ENCODE results near the gene NCK2. TPM values are rescaled to one million over a fixed set of nuclear protein-coding genes. Genes with fewer than 3 reads are reported as not detected.

Gene NCK2
- polyA plus RNA-seq, 1 of the 3 experiments (the other 2 are of a cell fraction): 42.8 TPM

DNA sequence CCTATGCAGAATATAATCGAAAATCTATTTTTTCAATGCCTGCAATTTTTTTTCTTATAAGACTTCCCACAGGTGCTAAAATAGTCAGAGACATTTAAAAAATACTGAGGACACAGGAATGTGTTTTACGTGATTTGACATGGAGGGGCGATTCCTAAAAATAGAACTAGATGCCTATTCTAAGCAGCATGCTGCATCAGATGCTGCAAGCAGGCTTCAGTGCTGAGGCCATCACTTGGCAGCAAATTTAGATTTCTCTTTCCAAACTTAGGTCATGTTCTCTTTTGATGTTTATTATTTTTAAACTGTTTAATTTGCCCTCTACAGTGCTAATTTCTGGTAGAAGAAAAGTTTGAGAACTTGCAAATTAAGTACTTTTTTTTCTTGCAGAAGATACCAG, 43.7 kb upstream of the NCK2 start:
- Histone ChIP-seq H4K20me1 (ENCODE audit: insufficient read depth) (no peaks in the 10 kb centered on the region), H3K27ac (ENCODE audit: low read depth in 2 of 2, low read length in 1 of 2) (no peak overlapping the region), H3K9ac (no peak overlapping the region), H3K9me2 (no peaks in the 10 kb centered on the region), H3K27me3 (ENCODE audit: insufficient read depth) (no peaks in the 10 kb centered on the region), H3K36me3 (replicated peaks in 1 of 2; ENCODE audit: control insufficient read depth in 1 of 2, insufficient read depth in 2 of 2, low read length in 1 of 2) (no peaks in the 10 kb centered on the region), H3F3A (replicated peaks; ENCODE audit: insufficient read depth) (no peaks in the 10 kb centered on the region), H3K79me2 (ENCODE audit: insufficient read depth) (no peaks in the 10 kb centered on the region), H3K4me1 (ENCODE audit: control insufficient read depth in 1 of 2, insufficient read depth in 2 of 2, low read depth in 1 of 2, low read length in 1 of 2) (no peaks in the 10 kb centered on the region; a peak in 1 of 4 replicates), H3K4me3 (ENCODE audit: low read depth in 2 of 2, low read length in 1 of 2) (no peak overlapping the region), H3K9me3 (no peaks in the 10 kb centered on the region), H2AFZ (ENCODE audit: low read depth) (no peak overlapping the region), H3K4me2 (no peak overlapping the region)
- POLR2A ChIA-PET: no interaction called here
- no peak for TF ChIP-seq EP300 (IDR thresholded peaks at IDR 0.05; ENCODE audit: borderline replicate concordance in 1 of 2, low read depth in 1 of 2, low read length in 1 of 2)
- no peak for TF ChIP-seq RXRA (IDR thresholded peaks at IDR 0.05; ENCODE audit: borderline replicate concordance, low read depth)
- TF ChIP-seq NRF1 (IDR thresholded peaks at IDR 0.05; ENCODE audit: low read depth, low read length): no peak
- no peak for TF ChIP-seq RAD21 (IDR thresholded peaks at IDR 0.05; ENCODE audit: low read length)
- no peak for TF ChIP-seq TEAD4 (IDR thresholded peaks at IDR 0.05; ENCODE audit: borderline replicate concordance, insufficient read depth)
- TF ChIP-seq MEF2A (IDR thresholded peaks at IDR 0.05; ENCODE audit: borderline replicate concordance, low read depth): no peak
- CTCF ChIA-PET: no interaction called here
- DNase-seq: no peak
- WGBS (ENCODE audit: low lambda C conversion rate): 36% methylated on average over 3 of the region's 3 CpGs

DNA sequence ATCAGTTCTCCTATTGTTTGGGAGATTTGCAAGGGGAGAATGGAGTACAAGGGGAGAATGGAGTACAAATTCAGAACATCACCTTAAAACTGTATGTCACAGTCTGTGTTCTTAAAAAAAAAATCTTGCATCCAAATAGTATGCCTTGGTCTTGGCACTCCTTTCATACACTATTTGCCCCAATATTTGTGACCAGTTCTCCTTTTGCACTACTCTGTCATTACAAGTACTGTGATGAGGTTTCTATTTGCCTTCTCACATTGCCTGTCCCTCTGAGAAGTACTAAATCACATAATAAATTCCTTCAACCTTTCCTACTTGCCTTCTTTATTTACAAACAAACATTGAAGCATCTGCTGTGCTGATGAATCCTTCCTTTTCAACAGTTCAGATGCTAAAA, 36.0 kb upstream of the NCK2 start:
- H3K27me3 ChIP-seq (ENCODE audit: insufficient read depth): no peaks in the 10 kb centered on the region
- H3K4me2 ChIP-seq: no peak overlapping the region
- H3K4me3 ChIP-seq (ENCODE audit: low read depth in 2 of 2, low read length in 1 of 2): no peak overlapping the region
- POLR2A ChIA-PET: no interaction called here
- H3K4me1 ChIP-seq (ENCODE audit: control insufficient read depth in 1 of 2, insufficient read depth in 2 of 2, low read depth in 1 of 2, low read length in 1 of 2): no peaks in the 10 kb centered on the region; a peak in 1 of 4 replicates
- CTCF ChIA-PET: no interaction called here
- no peak overlapping the region for H2AFZ ChIP-seq (ENCODE audit: low read depth)
- no peaks in the 10 kb centered on the region for H3K9me2 ChIP-seq
- no peaks in the 10 kb centered on the region for H3K79me2 ChIP-seq (ENCODE audit: insufficient read depth)
- H3F3A ChIP-seq (replicated peaks; ENCODE audit: insufficient read depth): no peaks in the 10 kb centered on the region
- H3K9ac ChIP-seq: no peak overlapping the region
- TF ChIP-seq SIN3A (IDR thresholded peaks at IDR 0.05; ENCODE audit: borderline replicate concordance, low read depth, low read length): no peak
- no peak for TF ChIP-seq MXI1 (IDR thresholded peaks at IDR 0.05; ENCODE audit: low read depth, low read length)
- TF ChIP-seq RCOR1 (IDR thresholded peaks at IDR 0.05; ENCODE audit: low read length): no peak
- TF ChIP-seq FOXJ3 (CRISPR knock-in tag; IDR thresholded peaks at IDR 0.05): no peak
- TF ChIP-seq TCF12 (IDR thresholded peaks at IDR 0.05): no peak
- TF ChIP-seq RFX5 (IDR thresholded peaks at IDR 0.05; ENCODE audit: low read length): no peak
- TF ChIP-seq, protein P1, sequence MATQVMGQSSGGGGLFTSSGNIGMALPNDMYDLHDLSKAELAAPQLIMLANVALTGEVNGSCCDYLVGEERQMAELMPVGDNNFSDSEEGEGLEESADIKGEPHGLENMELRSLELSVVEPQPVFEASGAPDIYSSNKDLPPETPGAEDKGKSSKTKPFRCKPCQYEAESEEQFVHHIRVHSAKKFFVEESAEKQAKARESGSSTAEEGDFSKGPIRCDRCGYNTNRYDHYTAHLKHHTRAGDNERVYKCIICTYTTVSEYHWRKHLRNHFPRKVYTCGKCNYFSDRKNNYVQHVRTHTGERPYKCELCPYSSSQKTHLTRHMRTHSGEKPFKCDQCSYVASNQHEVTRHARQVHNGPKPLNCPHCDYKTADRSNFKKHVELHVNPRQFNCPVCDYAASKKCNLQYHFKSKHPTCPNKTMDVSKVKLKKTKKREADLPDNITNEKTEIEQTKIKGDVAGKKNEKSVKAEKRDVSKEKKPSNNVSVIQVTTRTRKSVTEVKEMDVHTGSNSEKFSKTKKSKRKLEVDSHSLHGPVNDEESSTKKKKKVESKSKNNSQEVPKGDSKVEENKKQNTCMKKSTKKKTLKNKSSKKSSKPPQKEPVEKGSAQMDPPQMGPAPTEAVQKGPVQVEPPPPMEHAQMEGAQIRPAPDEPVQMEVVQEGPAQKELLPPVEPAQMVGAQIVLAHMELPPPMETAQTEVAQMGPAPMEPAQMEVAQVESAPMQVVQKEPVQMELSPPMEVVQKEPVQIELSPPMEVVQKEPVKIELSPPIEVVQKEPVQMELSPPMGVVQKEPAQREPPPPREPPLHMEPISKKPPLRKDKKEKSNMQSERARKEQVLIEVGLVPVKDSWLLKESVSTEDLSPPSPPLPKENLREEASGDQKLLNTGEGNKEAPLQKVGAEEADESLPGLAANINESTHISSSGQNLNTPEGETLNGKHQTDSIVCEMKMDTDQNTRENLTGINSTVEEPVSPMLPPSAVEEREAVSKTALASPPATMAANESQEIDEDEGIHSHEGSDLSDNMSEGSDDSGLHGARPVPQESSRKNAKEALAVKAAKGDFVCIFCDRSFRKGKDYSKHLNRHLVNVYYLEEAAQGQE (IDR thresholded peaks at IDR 0.05; ENCODE audit: low read depth, low read length): no peak
- TF ChIP-seq, protein P2, sequence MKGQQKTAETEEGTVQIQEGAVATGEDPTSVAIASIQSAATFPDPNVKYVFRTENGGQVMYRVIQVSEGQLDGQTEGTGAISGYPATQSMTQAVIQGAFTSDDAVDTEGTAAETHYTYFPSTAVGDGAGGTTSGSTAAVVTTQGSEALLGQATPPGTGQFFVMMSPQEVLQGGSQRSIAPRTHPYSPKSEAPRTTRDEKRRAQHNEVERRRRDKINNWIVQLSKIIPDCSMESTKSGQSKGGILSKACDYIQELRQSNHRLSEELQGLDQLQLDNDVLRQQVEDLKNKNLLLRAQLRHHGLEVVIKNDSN (IDR thresholded peaks at IDR 0.05; ENCODE audit: borderline replicate concordance, low read depth): no peak
- TF ChIP-seq, protein P3, sequence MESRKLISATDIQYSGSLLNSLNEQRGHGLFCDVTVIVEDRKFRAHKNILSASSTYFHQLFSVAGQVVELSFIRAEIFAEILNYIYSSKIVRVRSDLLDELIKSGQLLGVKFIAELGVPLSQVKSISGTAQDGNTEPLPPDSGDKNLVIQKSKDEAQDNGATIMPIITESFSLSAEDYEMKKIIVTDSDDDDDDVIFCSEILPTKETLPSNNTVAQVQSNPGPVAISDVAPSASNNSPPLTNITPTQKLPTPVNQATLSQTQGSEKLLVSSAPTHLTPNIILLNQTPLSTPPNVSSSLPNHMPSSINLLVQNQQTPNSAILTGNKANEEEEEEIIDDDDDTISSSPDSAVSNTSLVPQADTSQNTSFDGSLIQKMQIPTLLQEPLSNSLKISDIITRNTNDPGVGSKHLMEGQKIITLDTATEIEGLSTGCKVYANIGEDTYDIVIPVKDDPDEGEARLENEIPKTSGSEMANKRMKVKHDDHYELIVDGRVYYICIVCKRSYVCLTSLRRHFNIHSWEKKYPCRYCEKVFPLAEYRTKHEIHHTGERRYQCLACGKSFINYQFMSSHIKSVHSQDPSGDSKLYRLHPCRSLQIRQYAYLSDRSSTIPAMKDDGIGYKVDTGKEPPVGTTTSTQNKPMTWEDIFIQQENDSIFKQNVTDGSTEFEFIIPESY (IDR thresholded peaks at IDR 0.05; ENCODE audit: borderline replicate concordance, low read depth): no peak
- no peak for TF ChIP-seq POLR2AphosphoS5 (IDR thresholded peaks at IDR 0.05; ENCODE audit: low read depth, low read length)
- TF ChIP-seq CHD2 (IDR thresholded peaks at IDR 0.05; ENCODE audit: low read length, partially characterized antibody): no peak
- TF ChIP-seq JUND (IDR thresholded peaks at IDR 0.05): no peak
- TF ChIP-seq MEF2A (IDR thresholded peaks at IDR 0.05; ENCODE audit: borderline replicate concordance, low read depth): no peak
- no peaks in the 10 kb centered on the region for H4K20me1 ChIP-seq (ENCODE audit: insufficient read depth)
- H3K9me3 ChIP-seq: no peaks in the 10 kb centered on the region
- no peaks in the 10 kb centered on the region for H3K36me3 ChIP-seq (replicated peaks in 1 of 2; ENCODE audit: control insufficient read depth in 1 of 2, insufficient read depth in 2 of 2, low read length in 1 of 2)
- H3K27ac ChIP-seq (ENCODE audit: low read depth in 2 of 2, low read length in 1 of 2): no peak overlapping the region
- DNase-seq: no peak

Data from SK-N-SH (cell line).